Activated B cell treated with CpG ODN at 0.5 μM for 24 hours (primary cell): Measurements from ENCODE around the gene ARHGEF19. TPM values are rescaled to one million over a fixed set of nuclear protein-coding genes. Genes with fewer than 3 reads are reported as not detected.

ENCODE experiments used
- ATAC-seq: fragments of 200-7000 bp; cut with Tn5 transposase; one replicate; pipeline ENCODE4 v1.10.0; 2021; ENCODE audit warnings: low read depth, mild to moderate bottlenecking, moderate library complexity
- CTCF ChIA-PET: fragments of 350-600 bp; sonication (Branson Sonifier 250); formaldehyde crosslinking; loops from one replicate; lab custom pipeline; 2021; ENCODE audit warnings: antibody characterized with exemption; lab: Charles Lee
- POLR2A ChIA-PET: fragments of 350-600 bp; sonication (Branson Sonifier 250); formaldehyde crosslinking; loops from one replicate; lab custom pipeline; 2021; ENCODE audit warnings: antibody characterized with exemption; lab: Charles Lee
- DNase-seq: peaks from one replicate; pipeline ENCODE4 v3.0.0; 2022
- H3K27ac Mint-ChIP-seq: one replicate; pipeline ENCODE4 v1.8.0; 2020; ENCODE audit warnings: mixed read lengths
- H3K27me3 Mint-ChIP-seq: one replicate; pipeline ENCODE4 v1.8.0; 2021; ENCODE audit warnings: mixed read lengths
- H3K36me3 Mint-ChIP-seq: one replicate; pipeline ENCODE4 v1.8.0; 2021; ENCODE audit warnings: low read depth, mixed read lengths
- H3K4me1 Mint-ChIP-seq: one replicate; pipeline ENCODE4 v1.8.0; 2021; ENCODE audit warnings: mixed read lengths
- H3K4me3 Mint-ChIP-seq: one replicate; pipeline ENCODE4 v1.8.0; 2020; ENCODE audit warnings: mild to moderate bottlenecking, mixed read lengths
- H3K9me3 Mint-ChIP-seq: one replicate; pipeline ENCODE4 v1.8.0; 2020; ENCODE audit warnings: mixed read lengths
- intact Hi-C: fragments of 100-400 bp; cut with micrococcal nuclease; formaldehyde crosslinking; loops from one replicate; pipeline ENCODE4 v1.15.1; 2024
- total RNA-seq: library from RNA; stranded (reverse); gene quantifications from 2 replicates; pipeline ENCODE4 v1.2.3, GENCODE V29; 2022
- TF ChIP-seq, protein P1 (sequence below): fragments of 200-600 bp; IDR thresholded peaks from one replicate; pipeline ENCODE4 v1.8.0; 2022; ENCODE audit warnings: antibody characterized with exemption, mild to moderate bottlenecking

Gene ARHGEF19
- total RNA-seq, 1 donor from 2014 or later: 7.7 TPM

DNA sequence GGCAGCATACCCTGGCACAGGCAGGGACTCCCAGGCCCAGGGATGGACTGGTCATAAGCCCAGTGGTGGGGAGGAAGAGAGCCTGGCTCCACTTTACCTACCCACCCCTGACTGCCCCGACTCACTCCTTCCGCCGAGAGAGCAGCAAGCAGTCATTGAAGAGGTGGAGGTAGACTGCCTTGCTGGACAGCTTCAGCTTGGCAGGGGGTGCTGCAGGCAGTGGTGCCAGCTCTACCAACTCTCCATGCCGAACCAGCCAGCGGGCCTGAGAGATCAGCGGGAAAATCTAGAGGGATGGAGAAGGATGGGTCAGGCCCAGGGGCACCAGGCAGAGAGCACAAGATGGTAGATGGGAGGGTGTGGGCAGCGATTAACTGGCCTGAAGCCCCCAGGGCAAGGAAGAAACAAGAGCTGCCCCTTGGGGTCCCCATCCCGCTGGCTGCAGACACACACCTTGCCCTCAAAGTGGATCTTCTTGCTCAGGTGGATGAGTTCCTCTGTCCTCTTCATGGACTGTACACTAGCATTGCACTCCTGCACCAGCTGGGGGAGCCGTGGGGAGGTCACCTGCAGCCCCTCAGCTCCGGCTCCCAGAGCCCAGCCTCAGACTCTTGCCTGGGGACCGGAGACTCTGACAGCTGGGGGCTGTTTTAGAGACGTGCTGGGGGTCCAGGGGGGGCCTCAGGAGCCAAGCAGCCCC lies 7.7 kb downstream of the ARHGEF19 start:
- Mint-ChIP-seq H3K4me1 (peaks cover 3% of the 10 kb centered on the region), H3K27me3 (no peaks in the 10 kb centered on the region), H3K9me3 (no peaks in the 10 kb centered on the region), H3K4me3 (peak overlapping the region; percentile 46), H3K27ac (no peak overlapping the region), H3K36me3 (peaks cover 27% of the 10 kb centered on the region)
- TF ChIP-seq, protein P1, sequence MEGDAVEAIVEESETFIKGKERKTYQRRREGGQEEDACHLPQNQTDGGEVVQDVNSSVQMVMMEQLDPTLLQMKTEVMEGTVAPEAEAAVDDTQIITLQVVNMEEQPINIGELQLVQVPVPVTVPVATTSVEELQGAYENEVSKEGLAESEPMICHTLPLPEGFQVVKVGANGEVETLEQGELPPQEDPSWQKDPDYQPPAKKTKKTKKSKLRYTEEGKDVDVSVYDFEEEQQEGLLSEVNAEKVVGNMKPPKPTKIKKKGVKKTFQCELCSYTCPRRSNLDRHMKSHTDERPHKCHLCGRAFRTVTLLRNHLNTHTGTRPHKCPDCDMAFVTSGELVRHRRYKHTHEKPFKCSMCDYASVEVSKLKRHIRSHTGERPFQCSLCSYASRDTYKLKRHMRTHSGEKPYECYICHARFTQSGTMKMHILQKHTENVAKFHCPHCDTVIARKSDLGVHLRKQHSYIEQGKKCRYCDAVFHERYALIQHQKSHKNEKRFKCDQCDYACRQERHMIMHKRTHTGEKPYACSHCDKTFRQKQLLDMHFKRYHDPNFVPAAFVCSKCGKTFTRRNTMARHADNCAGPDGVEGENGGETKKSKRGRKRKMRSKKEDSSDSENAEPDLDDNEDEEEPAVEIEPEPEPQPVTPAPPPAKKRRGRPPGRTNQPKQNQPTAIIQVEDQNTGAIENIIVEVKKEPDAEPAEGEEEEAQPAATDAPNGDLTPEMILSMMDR: no peak
- intact Hi-C loops: loop anchor here (1.0 to 5.0 kb wide), 2 partner anchors 40 to 148 kb away; partner anchors contain the start of gene FBXO42
- DNase-seq (no peak), ATAC-seq (no peak)
- CTCF ChIA-PET: interaction anchor here (2.3 to 3.4 kb wide), 2 partner anchors 12 to 40 kb away, joined by 10 to 17 read pairs; no protein-coding TSS in a partner anchor
- POLR2A ChIA-PET: interaction anchor here (1.2 to 1.4 kb wide), 2 partner anchors 12 to 32 kb away, joined by 3 read pairs; partner anchors contain the start of gene CPLANE2

DNA sequence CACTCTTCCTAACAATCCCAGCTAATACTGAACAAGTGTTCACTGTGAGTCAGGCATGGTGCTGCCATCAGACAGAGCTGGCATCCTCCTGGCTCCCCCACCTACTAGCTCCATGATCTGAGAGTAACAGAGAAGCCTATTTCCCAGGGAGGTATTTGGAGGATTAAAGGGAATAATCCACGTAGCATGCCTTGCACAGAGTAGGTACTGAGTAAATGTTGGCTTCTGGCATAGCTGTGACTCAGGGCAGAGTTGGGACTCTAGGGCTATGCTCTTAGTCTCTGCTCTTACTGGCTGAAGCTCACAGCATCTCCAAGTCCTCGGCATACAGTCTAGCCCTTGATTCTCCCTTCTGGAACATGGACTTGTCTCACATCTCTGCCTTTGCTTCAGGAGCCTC lies 8.2 kb downstream of the ARHGEF19 start:
- intact Hi-C loops: no loop called here
- ChIA-PET POLR2A (interaction anchor here (1.2 to 1.4 kb wide), 2 partner anchors 13 to 33 kb away, joined by 3 read pairs; partner anchors contain the start of gene CPLANE2), CTCF (interaction anchor here (2.3 to 3.4 kb wide), 2 partner anchors 13 to 40 kb away, joined by 10 to 17 read pairs; no protein-coding TSS in a partner anchor)
- Mint-ChIP-seq H3K27me3 (no peaks in the 10 kb centered on the region), H3K36me3 (peaks cover 27% of the 10 kb centered on the region), H3K27ac (no peak overlapping the region), H3K4me1 (peaks cover 3% of the 10 kb centered on the region), H3K9me3 (no peaks in the 10 kb centered on the region), H3K4me3 (peak overlapping the region; percentile 46)
- no peak for DNase-seq
- TF ChIP-seq, protein P1: no peak
- no peak for ATAC-seq

DNA sequence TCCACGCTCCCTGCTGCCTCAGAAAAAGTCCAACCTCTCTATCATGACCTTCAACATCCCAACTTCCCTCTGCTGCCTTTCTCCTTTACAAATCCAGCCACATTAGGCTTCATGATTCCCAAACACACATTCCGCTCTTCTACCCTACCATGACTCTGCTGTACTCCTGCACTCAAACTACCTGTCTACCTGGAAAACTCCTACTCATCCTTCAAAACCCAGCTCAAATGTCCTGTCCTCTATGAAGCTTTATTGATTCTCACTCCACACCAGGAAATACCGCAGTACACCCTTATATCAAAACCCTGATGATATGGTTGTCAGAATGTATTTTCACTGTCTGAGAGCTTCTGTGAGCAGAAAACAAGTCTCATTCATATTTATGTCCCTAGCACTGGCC lies 8.9 kb downstream of the ARHGEF19 start:
- TF ChIP-seq, protein P1: no peak
- H3K27ac Mint-ChIP-seq: no peak overlapping the region
- no peaks in the 10 kb centered on the region for H3K27me3 Mint-ChIP-seq
- ChIA-PET CTCF (interaction anchor here (2.3 to 3.4 kb wide), 2 partner anchors 14 to 41 kb away, joined by 10 to 17 read pairs; no protein-coding TSS in a partner anchor), POLR2A (interaction anchor here (1.4 kb wide), 1 partner anchor 14 kb away, joined by 3 read pairs; no protein-coding TSS in a partner anchor)
- DNase-seq: no peak
- no peaks in the 10 kb centered on the region for H3K9me3 Mint-ChIP-seq
- intact Hi-C loops: no loop called here
- no peak overlapping the region for H3K4me3 Mint-ChIP-seq
- ATAC-seq: no peak
- H3K36me3 Mint-ChIP-seq: peaks cover 32% of the 10 kb centered on the region
- H3K4me1 Mint-ChIP-seq: peaks cover 3% of the 10 kb centered on the region

DNA sequence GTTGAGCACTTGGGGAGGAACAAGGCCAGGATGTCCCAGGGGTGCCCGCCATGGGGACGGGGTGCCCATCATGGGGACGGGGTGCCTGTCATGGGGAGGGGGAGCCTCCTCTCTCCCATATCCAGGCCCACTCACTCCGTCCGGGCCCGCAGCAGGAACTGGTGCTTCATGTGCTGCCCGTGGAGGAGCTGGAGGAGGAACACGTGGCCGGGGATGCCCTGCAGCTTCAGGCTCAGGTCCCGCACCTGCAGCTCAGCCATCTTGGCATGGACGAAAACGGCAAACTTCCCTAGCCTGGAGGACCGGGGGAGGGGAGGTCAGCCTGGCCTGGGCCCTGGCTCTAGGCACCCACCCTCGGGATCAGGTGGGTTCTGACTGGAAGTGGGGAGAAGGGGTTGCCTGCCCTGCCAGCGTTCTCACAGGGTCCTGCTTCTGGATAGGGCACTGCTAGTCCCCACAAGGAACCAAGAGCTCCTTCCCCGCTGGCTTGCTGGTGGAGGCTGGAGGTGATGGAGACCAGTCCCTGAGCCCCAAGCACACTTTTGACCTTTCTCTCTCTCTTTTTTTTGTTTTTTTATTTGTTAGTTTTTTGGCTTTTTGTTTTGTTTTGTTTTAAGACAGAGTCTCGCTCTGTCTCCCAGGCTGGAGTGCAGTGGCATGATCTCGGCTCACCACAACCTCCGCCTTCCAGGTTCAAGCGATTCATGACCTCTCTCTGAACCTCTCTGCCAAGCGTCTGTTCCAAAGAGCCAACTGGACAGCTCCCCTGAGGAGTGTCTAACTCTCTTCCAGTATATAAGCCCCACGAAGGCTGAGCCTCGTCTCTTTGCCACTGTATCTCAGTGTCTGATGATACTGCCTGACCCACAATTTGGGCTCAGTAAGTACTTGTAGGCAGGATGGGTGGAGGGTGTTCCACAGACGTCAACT lies 9.9 kb downstream of the ARHGEF19 start:
- ChIA-PET POLR2A (interaction anchor here (1.1 kb wide), 1 partner anchor 14 kb away, joined by 4 read pairs; no protein-coding TSS in a partner anchor), CTCF (interaction anchor here (3.4 kb wide), 1 partner anchor 42 kb away, joined by 17 read pairs; no protein-coding TSS in a partner anchor)
- intact Hi-C loops: no loop called here
- Mint-ChIP-seq H3K27ac (no peak overlapping the region), H3K4me3 (no peak overlapping the region), H3K36me3 (peaks cover 34% of the 10 kb centered on the region), H3K4me1 (peaks cover 3% of the 10 kb centered on the region), H3K27me3 (no peaks in the 10 kb centered on the region), H3K9me3 (no peaks in the 10 kb centered on the region)
- TF ChIP-seq, protein P1: no peak
- ATAC-seq (no peak), DNase-seq (no peak)
